H9 (cell line): ENCODE data around the gene CERS3. TPM values are rescaled to one million over a fixed set of nuclear protein-coding genes. Genes with fewer than 3 reads are reported as not detected.

Experiments used
- DNase-seq: peaks from one replicate; pipeline ENCODE4 v3.0.0-alpha.2; 2017
- H2AFZ ChIP-seq: one replicate; pipeline ENCODE4 v1.6.1; 2013; ENCODE audit warnings: mild to moderate bottlenecking, low read length, control low read depth, moderate library complexity
- H2AK5ac ChIP-seq: 2 replicates; pipeline ENCODE4 v1.6.1; 2013; ENCODE audit warnings: low read length, control low read depth, mixed read lengths; ENCODE audit not compliant: insufficient read length
- H2BK120ac ChIP-seq: one replicate; pipeline ENCODE4 v1.6.1; 2013; ENCODE audit warnings: low read depth, mild to moderate bottlenecking, low read length, control low read depth, inconsistent platforms; ENCODE audit not compliant: poor library complexity, severe bottlenecking
- H2BK12ac ChIP-seq: 2 replicates; pipeline ENCODE4 v1.6.1; 2013; ENCODE audit warnings: low read length, control low read depth, mixed read lengths, low read depth; ENCODE audit not compliant: insufficient read length
- H2BK15ac ChIP-seq: 2 replicates; pipeline ENCODE4 v1.6.1; 2013; ENCODE audit warnings: low read depth, low read length, control low read depth
- H2BK20ac ChIP-seq: one replicate; pipeline ENCODE4 v1.6.1; 2013; ENCODE audit warnings: low read depth, mild to moderate bottlenecking, low read length, control low read depth, inconsistent platforms; ENCODE audit not compliant: poor library complexity, severe bottlenecking
- H2BK5ac ChIP-seq: 2 replicates; pipeline ENCODE4 v1.6.1; 2013; ENCODE audit warnings: low read length, control low read depth, mixed read lengths; ENCODE audit not compliant: insufficient read length
- H3K14ac ChIP-seq: 2 replicates; pipeline ENCODE4 v1.6.1; 2013; ENCODE audit warnings: low read length, control low read depth; ENCODE audit not compliant: insufficient read depth
- H3K18ac ChIP-seq: 2 replicates; pipeline ENCODE4 v1.6.1; 2013; ENCODE audit warnings: low read depth, mild to moderate bottlenecking, mixed read lengths, low read length, control low read depth; ENCODE audit not compliant: insufficient read length
- H3K23ac ChIP-seq: 2 replicates; pipeline ENCODE4 v1.6.1; 2013; ENCODE audit warnings: low read length, control low read depth, mixed read lengths, low read depth; ENCODE audit not compliant: insufficient read length
- H3K23me2 ChIP-seq: 2 replicates; pipeline ENCODE4 v1.6.1; 2013; ENCODE audit warnings: low read depth, mild to moderate bottlenecking, mixed read lengths, low read length, control low read depth; ENCODE audit not compliant: insufficient read length, poor library complexity, severe bottlenecking
- H3K27ac ChIP-seq: 2 replicates; pipeline ENCODE4 v1.5.1; 2013; ENCODE audit warnings: low read length, control low read depth, mixed read lengths, low read depth; ENCODE audit not compliant: insufficient read length
- H3K27me3 ChIP-seq: 2 replicates; pipeline ENCODE4 v1.6.1; 2013; ENCODE audit warnings: low read length, control low read depth, inconsistent platforms; ENCODE audit not compliant: insufficient read depth
- H3K4ac ChIP-seq: 2 replicates; pipeline ENCODE4 v1.6.1; 2013; ENCODE audit warnings: low read depth, mild to moderate bottlenecking, control low read depth, inconsistent platforms, low read length, moderate library complexity
- H3K4me1 ChIP-seq: 2 replicates; pipeline ENCODE4 v1.6.1; 2013; ENCODE audit warnings: low read length, control low read depth, inconsistent platforms; ENCODE audit not compliant: insufficient read depth
- H3K4me2 ChIP-seq: 2 replicates; pipeline ENCODE4 v1.6.1; 2013; ENCODE audit warnings: low read length, control low read depth, mixed read lengths; ENCODE audit not compliant: insufficient read length, insufficient read depth
- H3K56ac ChIP-seq: 2 replicates; pipeline ENCODE4 v1.6.1; 2013; ENCODE audit warnings: low read depth, mild to moderate bottlenecking, mixed read lengths, low read length, control low read depth; ENCODE audit not compliant: insufficient read length
- H3K79me1 ChIP-seq: 2 replicates; pipeline ENCODE4 v1.6.1; 2013; ENCODE audit warnings: low read depth, mild to moderate bottlenecking, moderate library complexity, low read length, control low read depth, inconsistent platforms; ENCODE audit not compliant: insufficient read depth, poor library complexity, severe bottlenecking
- H3K79me2 ChIP-seq: 2 replicates; pipeline ENCODE4 v1.6.1; 2013; ENCODE audit warnings: low read length, control low read depth, inconsistent platforms; ENCODE audit not compliant: insufficient read depth
- H3K9ac ChIP-seq: 2 replicates; pipeline ENCODE4 v1.6.1; 2013; ENCODE audit warnings: low read length, control low read depth, mixed read lengths; ENCODE audit not compliant: insufficient read length; ENCODE audit errors: extremely low read depth
- H3K9me3 ChIP-seq: one replicate; pipeline ENCODE4 v1.6.1; 2013; ENCODE audit warnings: low read depth, low read length, inconsistent platforms; ENCODE audit not compliant: control insufficient read depth
- H3T11ph ChIP-seq: one replicate; pipeline ENCODE4 v1.6.1; 2013; ENCODE audit warnings: mild to moderate bottlenecking, low read length, control low read depth, inconsistent platforms
- H4K20me1 ChIP-seq: one replicate; pipeline ENCODE4 v1.6.1; 2013; ENCODE audit not compliant: control insufficient read depth, insufficient read length, insufficient read depth
- H4K5ac ChIP-seq: 2 replicates; pipeline ENCODE4 v1.6.1; 2013; ENCODE audit warnings: low read depth, mild to moderate bottlenecking, mixed read lengths, low read length, control low read depth; ENCODE audit not compliant: insufficient read length
- H4K8ac ChIP-seq: replicated peaks from 2 replicates; pipeline ENCODE4 v1.6.1; 2013; ENCODE audit warnings: low read length, control low read depth, mixed read lengths, low read depth; ENCODE audit not compliant: insufficient read length
- H4K91ac ChIP-seq: 2 replicates; pipeline ENCODE4 v1.6.1; 2013; ENCODE audit warnings: low read depth, mild to moderate bottlenecking, moderate library complexity, mixed read lengths, low read length, control low read depth; ENCODE audit not compliant: insufficient read length
- H3K27ac Mint-ChIP-seq, 3 experiments: 2 replicates in 2 of 3; 3 replicates in 1 of 3; pipeline ENCODE4 v1.8.0; 2020 to 2021; ENCODE audit warnings: mixed read lengths in 3 of 3, mild to moderate bottlenecking in 1 of 3, moderate library complexity in 1 of 3
- H3K27me3 Mint-ChIP-seq: 2 replicates; pipeline ENCODE4 v1.8.0; 2021; ENCODE audit warnings: low read depth, mild to moderate bottlenecking, moderate library complexity, mixed read lengths
- H3K36me3 Mint-ChIP-seq, 3 experiments: 2 replicates in 2 of 3; 3 replicates in 1 of 3; pipeline ENCODE4 v1.8.0; 2020 to 2021; ENCODE audit warnings: low read depth in 3 of 3, mixed read lengths in 3 of 3; ENCODE audit not compliant: insufficient read depth in 1 of 3
- H3K4me1 Mint-ChIP-seq, 2 experiments: 2 replicates each; pipeline ENCODE4 v1.8.0; 2020; ENCODE audit warnings: mixed read lengths in 2 of 2
- H3K4me3 Mint-ChIP-seq, 2 experiments: 2 replicates in 1 of 2; 3 replicates in 1 of 2; pipeline ENCODE4 v1.8.0; 2020 to 2021; ENCODE audit warnings: mild to moderate bottlenecking in 2 of 2, mixed read lengths in 2 of 2, moderate library complexity in 1 of 2
- H3K9me3 Mint-ChIP-seq, 2 experiments: 2 replicates in 1 of 2; 3 replicates in 1 of 2; pipeline ENCODE4 v1.8.0; 2020; ENCODE audit warnings: mild to moderate bottlenecking in 2 of 2, mixed read lengths in 2 of 2, moderate library complexity in 1 of 2
- WGBS: extraction: QIAGEN DNeasy Blood & Tissue Kit; methylation state at CpG from one replicate; pipeline ENCODE4 v1.1.7; 2013; ENCODE audit warnings: missing lambda C conversion rate, low lambda C conversion rate, mixed read lengths; ENCODE audit not compliant: insufficient read length; ENCODE audit errors: extremely low coverage; 5-methylcytosine and 5-hydroxymethylcytosine counted together
- total RNA-seq: library from RNA; stranded (reverse); gene quantifications from 2 replicates; pipeline ENCODE4 v1.2.1, GENCODE V29; 2021
- TF ChIP-seq, protein P1 (sequence below): fragments of 200-600 bp; sonication (generic); conservative IDR thresholded peaks from 3 replicates; pipeline ENCODE4 v1.8.0; 2021; ENCODE audit warnings: antibody characterized with exemption, mild to moderate bottlenecking

The CERS3 gene
- total RNA-seq, 1 experiment from 2014 or later = 1.4 TPM

DNA sequence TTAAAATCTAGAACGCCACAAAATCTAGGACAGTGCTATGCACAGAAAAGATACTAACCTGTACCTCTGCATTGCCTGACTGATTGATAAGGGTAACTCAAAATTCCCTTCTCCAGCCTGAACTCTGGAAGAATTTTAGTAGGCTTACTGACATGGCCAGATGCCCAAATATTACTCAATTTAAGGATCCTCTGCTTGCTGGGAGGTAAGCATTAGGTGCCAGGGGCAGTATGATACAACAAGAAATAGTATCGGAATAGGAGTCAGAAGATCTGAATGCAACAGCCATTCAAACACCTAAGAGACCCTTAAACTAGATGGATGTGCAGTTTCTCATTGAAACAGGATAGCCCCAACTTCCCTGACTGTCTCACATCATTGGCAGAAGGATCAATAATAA lies 45.4 kb downstream of the CERS3 start:
- no peak overlapping the region for H3K56ac ChIP-seq
- no peak overlapping the region for H4K91ac ChIP-seq
- H4K20me1 ChIP-seq = no peaks in the 10 kb centered on the region
- no peak overlapping the region for H2BK15ac ChIP-seq
- H2AFZ ChIP-seq = no peak overlapping the region
- H2BK120ac ChIP-seq = no peak overlapping the region
- H3K27me3 ChIP-seq = no peaks in the 10 kb centered on the region
- H2BK12ac ChIP-seq = no peak overlapping the region
- no peak overlapping the region for H3K23ac ChIP-seq
- no peaks in the 10 kb centered on the region; the same call in 1 of the 2 replicates for H3K4me1 ChIP-seq
- no peaks in the 10 kb centered on the region for H3K79me1 ChIP-seq
- Mint-ChIP-seq H3K9me3 (peaks cover 9% of the 10 kb centered on the region in 2 experiments; a peak in 4 of 5 replicates), H3K36me3 (no peaks in the 10 kb centered on the region; a peak in 2 of 7 replicates), H3K4me3 (no peak overlapping the region), H3K27me3 (no peaks in the 10 kb centered on the region; the same call in 1 of the 2 replicates), H3K27ac (no peak overlapping the region), H3K4me1 (peaks cover 0 to 7% of the 10 kb centered on the region in 2 experiments; a peak in 3 of 4 replicates)
- no peak overlapping the region for H4K5ac ChIP-seq
- no CpG with 5 or more reads among the region's 2 CpGs for WGBS
- no peak overlapping the region for H3K14ac ChIP-seq
- H2BK20ac ChIP-seq = no peak overlapping the region
- H3K9me3 ChIP-seq = no peaks in the 10 kb centered on the region
- no peak overlapping the region for H3T11ph ChIP-seq
- no peak overlapping the region for H3K4me2 ChIP-seq
- no peak overlapping the region for H3K18ac ChIP-seq
- TF ChIP-seq, protein P1, sequence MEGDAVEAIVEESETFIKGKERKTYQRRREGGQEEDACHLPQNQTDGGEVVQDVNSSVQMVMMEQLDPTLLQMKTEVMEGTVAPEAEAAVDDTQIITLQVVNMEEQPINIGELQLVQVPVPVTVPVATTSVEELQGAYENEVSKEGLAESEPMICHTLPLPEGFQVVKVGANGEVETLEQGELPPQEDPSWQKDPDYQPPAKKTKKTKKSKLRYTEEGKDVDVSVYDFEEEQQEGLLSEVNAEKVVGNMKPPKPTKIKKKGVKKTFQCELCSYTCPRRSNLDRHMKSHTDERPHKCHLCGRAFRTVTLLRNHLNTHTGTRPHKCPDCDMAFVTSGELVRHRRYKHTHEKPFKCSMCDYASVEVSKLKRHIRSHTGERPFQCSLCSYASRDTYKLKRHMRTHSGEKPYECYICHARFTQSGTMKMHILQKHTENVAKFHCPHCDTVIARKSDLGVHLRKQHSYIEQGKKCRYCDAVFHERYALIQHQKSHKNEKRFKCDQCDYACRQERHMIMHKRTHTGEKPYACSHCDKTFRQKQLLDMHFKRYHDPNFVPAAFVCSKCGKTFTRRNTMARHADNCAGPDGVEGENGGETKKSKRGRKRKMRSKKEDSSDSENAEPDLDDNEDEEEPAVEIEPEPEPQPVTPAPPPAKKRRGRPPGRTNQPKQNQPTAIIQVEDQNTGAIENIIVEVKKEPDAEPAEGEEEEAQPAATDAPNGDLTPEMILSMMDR = no peak
- no peak overlapping the region for H3K9ac ChIP-seq
- H3K4ac ChIP-seq = no peak overlapping the region
- no peaks in the 10 kb centered on the region for H3K79me2 ChIP-seq
- H2BK5ac ChIP-seq = no peak overlapping the region
- H4K8ac ChIP-seq = no peak overlapping the region
- no peaks in the 10 kb centered on the region for H3K23me2 ChIP-seq
- H2AK5ac ChIP-seq = no peak overlapping the region
- DNase-seq = no peak
- H3K27ac ChIP-seq = no peak overlapping the region
